ENCODE data around the gene DHX38.

DNA sequence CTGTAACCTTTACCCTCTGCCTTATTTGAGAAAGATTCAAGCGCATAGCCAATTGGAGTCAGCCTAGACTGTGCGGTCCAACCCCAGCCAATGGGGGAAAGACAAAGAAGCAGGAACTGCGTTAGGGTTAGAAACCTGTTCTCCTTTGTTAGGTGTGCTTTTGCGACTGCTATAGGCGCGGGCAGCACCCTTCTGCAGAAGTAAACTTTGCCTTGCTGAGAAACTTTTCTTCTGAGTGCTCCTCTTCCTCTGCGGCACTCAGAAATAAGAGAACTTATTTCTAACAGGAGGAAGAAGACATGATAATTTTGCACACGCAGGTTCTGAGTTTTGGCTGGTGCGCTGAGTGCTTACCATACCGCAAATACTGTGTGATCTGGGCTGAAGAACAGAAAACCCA, 9.2 kb upstream of the DHX38 start:
- TF ChIP-seq, protein P1, sequence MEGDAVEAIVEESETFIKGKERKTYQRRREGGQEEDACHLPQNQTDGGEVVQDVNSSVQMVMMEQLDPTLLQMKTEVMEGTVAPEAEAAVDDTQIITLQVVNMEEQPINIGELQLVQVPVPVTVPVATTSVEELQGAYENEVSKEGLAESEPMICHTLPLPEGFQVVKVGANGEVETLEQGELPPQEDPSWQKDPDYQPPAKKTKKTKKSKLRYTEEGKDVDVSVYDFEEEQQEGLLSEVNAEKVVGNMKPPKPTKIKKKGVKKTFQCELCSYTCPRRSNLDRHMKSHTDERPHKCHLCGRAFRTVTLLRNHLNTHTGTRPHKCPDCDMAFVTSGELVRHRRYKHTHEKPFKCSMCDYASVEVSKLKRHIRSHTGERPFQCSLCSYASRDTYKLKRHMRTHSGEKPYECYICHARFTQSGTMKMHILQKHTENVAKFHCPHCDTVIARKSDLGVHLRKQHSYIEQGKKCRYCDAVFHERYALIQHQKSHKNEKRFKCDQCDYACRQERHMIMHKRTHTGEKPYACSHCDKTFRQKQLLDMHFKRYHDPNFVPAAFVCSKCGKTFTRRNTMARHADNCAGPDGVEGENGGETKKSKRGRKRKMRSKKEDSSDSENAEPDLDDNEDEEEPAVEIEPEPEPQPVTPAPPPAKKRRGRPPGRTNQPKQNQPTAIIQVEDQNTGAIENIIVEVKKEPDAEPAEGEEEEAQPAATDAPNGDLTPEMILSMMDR (IDR thresholded peaks at IDR 0.05; ENCODE audit: low read depth, low read length, missing input control) = no peak
- TF ChIP-seq, protein P2, sequence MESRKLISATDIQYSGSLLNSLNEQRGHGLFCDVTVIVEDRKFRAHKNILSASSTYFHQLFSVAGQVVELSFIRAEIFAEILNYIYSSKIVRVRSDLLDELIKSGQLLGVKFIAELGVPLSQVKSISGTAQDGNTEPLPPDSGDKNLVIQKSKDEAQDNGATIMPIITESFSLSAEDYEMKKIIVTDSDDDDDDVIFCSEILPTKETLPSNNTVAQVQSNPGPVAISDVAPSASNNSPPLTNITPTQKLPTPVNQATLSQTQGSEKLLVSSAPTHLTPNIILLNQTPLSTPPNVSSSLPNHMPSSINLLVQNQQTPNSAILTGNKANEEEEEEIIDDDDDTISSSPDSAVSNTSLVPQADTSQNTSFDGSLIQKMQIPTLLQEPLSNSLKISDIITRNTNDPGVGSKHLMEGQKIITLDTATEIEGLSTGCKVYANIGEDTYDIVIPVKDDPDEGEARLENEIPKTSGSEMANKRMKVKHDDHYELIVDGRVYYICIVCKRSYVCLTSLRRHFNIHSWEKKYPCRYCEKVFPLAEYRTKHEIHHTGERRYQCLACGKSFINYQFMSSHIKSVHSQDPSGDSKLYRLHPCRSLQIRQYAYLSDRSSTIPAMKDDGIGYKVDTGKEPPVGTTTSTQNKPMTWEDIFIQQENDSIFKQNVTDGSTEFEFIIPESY (IDR thresholded peaks at IDR 0.05) = no peak
- no peak for TF ChIP-seq RAD21 (IDR thresholded peaks at IDR 0.05)
- TF ChIP-seq RXRA (IDR thresholded peaks at IDR 0.05) = no peak
- TF ChIP-seq, protein P3, sequence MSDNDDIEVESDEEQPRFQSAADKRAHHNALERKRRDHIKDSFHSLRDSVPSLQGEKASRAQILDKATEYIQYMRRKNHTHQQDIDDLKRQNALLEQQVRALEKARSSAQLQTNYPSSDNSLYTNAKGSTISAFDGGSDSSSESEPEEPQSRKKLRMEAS (IDR thresholded peaks at IDR 0.05) = no peak
- TF ChIP-seq, protein P4, sequence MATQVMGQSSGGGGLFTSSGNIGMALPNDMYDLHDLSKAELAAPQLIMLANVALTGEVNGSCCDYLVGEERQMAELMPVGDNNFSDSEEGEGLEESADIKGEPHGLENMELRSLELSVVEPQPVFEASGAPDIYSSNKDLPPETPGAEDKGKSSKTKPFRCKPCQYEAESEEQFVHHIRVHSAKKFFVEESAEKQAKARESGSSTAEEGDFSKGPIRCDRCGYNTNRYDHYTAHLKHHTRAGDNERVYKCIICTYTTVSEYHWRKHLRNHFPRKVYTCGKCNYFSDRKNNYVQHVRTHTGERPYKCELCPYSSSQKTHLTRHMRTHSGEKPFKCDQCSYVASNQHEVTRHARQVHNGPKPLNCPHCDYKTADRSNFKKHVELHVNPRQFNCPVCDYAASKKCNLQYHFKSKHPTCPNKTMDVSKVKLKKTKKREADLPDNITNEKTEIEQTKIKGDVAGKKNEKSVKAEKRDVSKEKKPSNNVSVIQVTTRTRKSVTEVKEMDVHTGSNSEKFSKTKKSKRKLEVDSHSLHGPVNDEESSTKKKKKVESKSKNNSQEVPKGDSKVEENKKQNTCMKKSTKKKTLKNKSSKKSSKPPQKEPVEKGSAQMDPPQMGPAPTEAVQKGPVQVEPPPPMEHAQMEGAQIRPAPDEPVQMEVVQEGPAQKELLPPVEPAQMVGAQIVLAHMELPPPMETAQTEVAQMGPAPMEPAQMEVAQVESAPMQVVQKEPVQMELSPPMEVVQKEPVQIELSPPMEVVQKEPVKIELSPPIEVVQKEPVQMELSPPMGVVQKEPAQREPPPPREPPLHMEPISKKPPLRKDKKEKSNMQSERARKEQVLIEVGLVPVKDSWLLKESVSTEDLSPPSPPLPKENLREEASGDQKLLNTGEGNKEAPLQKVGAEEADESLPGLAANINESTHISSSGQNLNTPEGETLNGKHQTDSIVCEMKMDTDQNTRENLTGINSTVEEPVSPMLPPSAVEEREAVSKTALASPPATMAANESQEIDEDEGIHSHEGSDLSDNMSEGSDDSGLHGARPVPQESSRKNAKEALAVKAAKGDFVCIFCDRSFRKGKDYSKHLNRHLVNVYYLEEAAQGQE (IDR thresholded peaks at IDR 0.05) = no peak
- TF ChIP-seq TAF1 (conservative IDR thresholded peaks at IDR 0.05) = no peak
- no peak for TF ChIP-seq NR2F2 (IDR thresholded peaks at IDR 0.05)
